ENCODE results near the gene GALNT8. TPM values are rescaled to one million over a fixed set of nuclear protein-coding genes. Genes with fewer than 3 reads are reported as not detected.
A peak's percentile ranks its signal among the peaks of the same experiment; 100 is the strongest.

Gene GALNT8
- total RNA-seq, 2 donors from 2014 or later: 21.6 to 31.6 TPM

DNA sequence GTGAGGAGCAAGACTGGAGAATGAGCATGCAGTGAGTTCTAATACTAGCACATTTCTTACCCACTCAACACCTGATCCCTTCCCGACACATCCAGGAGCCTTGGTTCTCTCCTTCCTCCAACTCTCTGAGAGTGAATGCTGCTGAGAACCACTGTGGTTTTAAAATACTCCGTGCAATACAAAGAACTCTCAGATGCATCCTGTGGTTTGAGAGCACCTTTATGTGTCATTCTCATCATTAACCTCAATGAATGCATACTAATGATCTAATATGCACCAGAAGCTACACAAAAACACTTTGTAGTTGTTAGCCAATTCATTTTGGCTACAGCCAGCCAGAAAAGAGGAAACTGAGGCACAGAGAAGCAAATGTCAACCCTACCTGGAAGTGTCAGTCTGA lies 87.6 kb downstream of the GALNT8 start:
- Histone ChIP-seq H3K9me3 (no peaks in the 10 kb centered on the region), H3K27me3 (peaks cover 13% of the 10 kb centered on the region), H3K27ac (no peak overlapping the region), H3K9ac (ENCODE audit: low read depth in 2 of 2, low read length in 2 of 2) (no peak overlapping the region), H3K4me3 (no peak overlapping the region), H3K36me3 (no peaks in the 10 kb centered on the region), H3K4me1 (no peaks in the 10 kb centered on the region)
- no peak for DNase-seq
- TF ChIP-seq, protein P1, sequence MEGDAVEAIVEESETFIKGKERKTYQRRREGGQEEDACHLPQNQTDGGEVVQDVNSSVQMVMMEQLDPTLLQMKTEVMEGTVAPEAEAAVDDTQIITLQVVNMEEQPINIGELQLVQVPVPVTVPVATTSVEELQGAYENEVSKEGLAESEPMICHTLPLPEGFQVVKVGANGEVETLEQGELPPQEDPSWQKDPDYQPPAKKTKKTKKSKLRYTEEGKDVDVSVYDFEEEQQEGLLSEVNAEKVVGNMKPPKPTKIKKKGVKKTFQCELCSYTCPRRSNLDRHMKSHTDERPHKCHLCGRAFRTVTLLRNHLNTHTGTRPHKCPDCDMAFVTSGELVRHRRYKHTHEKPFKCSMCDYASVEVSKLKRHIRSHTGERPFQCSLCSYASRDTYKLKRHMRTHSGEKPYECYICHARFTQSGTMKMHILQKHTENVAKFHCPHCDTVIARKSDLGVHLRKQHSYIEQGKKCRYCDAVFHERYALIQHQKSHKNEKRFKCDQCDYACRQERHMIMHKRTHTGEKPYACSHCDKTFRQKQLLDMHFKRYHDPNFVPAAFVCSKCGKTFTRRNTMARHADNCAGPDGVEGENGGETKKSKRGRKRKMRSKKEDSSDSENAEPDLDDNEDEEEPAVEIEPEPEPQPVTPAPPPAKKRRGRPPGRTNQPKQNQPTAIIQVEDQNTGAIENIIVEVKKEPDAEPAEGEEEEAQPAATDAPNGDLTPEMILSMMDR (IDR thresholded peaks at IDR 0.05): no peak
- intact Hi-C loops (cut with DNase I): no loop called here

DNA sequence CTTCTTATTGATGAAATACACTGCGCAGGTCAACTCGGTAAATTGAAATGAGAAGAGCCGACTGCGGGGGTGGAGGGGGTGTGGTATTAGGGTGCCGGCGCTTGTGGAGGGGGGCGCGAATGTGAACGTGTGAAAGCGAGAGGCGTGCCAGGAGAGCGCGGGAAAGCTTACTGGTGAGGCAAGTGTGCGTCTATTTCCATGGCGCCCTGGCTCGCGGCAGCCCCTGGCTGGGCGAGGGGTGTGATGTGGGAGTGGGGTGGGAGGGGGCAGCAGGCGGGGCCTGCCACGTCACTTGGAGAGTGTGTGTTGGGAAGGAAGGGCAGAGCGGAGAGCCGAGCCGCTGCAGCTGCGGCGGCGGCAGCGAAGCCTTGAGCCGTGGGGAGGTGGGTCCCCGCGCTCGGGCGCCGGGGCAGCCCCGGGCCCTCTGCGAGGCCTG lies 88.8 kb downstream of the GALNT8 start:
- peak overlapping the region; percentile 30 for H3K4me3 ChIP-seq
- DNase-seq: no peak
- no peak overlapping the region for H3K27ac ChIP-seq
- H3K9me3 ChIP-seq: no peaks in the 10 kb centered on the region
- peaks cover 13% of the 10 kb centered on the region for H3K27me3 ChIP-seq
- TF ChIP-seq, protein P1 (IDR thresholded peaks at IDR 0.05): no peak
- intact Hi-C loops (cut with DNase I): no loop called here
- no peak overlapping the region for H3K9ac ChIP-seq (ENCODE audit: low read depth in 2 of 2, low read length in 2 of 2)
- no peaks in the 10 kb centered on the region for H3K4me1 ChIP-seq
- H3K36me3 ChIP-seq: no peaks in the 10 kb centered on the region

DNA sequence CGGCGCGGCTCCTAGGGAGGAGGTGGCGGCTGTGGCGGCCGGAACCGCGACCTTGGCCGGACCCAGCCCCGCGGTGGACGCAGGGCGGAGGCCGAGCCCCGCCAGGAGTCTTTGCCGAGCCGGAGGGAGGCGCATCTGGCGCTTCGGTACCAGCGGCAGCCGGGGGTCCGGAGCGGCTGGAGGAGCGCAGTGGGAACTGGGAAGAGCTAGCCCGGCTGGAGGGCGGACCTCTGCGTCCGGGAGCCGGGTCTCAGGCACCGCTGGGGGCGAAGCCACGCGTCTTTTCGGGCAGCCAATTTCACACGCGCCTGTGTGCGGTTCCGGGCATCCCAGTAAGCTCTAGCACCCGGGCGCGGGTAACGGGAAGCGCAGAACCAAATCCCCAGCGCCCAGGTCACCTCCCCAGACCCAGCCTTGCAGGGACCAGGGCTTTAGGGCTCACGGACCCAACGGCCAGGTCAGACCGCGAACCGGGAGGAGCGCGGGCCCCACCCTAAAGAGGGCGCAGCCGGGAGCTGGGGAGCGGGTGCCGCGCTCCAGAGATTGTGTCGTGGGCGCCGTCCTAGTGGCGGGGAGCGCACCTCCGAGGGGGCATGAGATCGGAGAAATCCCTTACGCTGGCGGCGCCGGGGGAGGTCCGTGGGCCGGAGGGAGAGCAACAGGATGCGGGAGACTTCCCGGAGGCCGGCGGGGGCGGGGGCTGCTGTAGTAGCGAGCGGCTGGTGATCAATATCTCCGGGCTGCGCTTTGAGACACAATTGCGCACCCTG lies 89.4 kb downstream of the GALNT8 start:
- peaks cover 13% of the 10 kb centered on the region for H3K27me3 ChIP-seq

DNA sequence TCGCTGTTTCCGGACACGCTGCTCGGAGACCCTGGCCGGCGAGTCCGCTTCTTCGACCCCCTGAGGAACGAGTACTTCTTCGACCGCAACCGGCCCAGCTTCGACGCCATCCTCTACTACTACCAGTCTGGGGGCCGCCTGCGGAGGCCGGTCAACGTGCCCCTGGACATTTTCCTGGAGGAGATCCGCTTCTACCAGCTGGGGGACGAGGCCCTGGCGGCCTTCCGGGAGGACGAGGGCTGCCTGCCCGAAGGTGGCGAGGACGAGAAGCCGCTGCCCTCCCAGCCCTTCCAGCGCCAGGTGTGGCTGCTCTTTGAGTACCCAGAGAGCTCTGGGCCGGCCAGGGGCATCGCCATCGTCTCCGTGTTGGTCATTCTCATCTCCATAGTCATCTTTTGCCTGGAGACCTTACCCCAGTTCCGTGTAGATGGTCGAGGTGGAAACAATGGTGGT lies 90.0 kb downstream of the GALNT8 start:
- H3K27me3 ChIP-seq: peaks cover 13% of the 10 kb centered on the region
- H3K4me3 ChIP-seq: no peak overlapping the region
- intact Hi-C loops (cut with DNase I): no loop called here
- no peak overlapping the region for H3K27ac ChIP-seq
- H3K4me1 ChIP-seq: no peaks in the 10 kb centered on the region
- no peaks in the 10 kb centered on the region for H3K9me3 ChIP-seq
- TF ChIP-seq, protein P1 (IDR thresholded peaks at IDR 0.05): no peak
- no peak for DNase-seq
- no peaks in the 10 kb centered on the region for H3K36me3 ChIP-seq
- no peak overlapping the region for H3K9ac ChIP-seq (ENCODE audit: low read depth in 2 of 2, low read length in 2 of 2)

More for the DNA sequence above, 89.4 kb downstream of the GALNT8 start:
- Histone ChIP-seq H3K4me3 (peak overlapping the region; percentile 30), H3K9ac (ENCODE audit: low read depth in 2 of 2, low read length in 2 of 2) (no peak overlapping the region), H3K4me1 (no peaks in the 10 kb centered on the region), H3K9me3 (no peaks in the 10 kb centered on the region), H3K27ac (no peak overlapping the region), H3K36me3 (no peaks in the 10 kb centered on the region)
- no peak for DNase-seq
- intact Hi-C loops (cut with DNase I): no loop called here
- TF ChIP-seq, protein P1 (IDR thresholded peaks at IDR 0.05): no peak

DNA sequence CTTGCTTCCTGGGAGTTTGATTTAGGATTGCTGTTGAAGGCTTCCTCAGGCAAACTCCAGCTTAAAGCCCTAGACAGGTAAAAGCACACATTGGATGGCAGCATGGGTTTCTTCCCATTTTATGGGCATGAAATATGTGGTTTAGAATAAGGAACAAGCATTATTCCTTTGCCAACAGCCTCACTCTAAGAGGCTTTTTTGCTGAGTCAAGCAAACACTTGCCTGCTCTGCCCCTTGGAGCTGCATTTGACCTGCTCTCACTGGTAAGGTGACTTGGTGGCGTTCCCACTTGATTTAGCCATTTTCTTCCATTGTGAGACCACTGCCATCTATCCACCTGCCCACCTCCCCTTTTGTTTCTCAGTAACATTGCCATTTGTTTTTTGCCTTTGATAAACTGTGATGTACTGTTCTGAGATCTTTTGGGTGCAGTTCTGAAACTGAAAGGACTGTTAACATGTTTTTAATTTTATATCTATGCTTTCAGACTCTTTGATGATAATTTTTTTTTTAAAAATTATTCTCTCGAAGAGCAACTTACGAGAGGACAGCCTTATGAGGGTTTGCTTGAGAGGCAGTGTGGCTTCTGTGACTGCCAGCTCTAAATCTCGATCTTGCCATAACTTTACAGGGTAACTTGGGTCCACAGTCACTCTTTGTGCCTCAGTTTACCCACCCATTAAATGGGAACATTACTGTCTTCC lies 92.6 kb downstream of the GALNT8 start:
- Histone ChIP-seq H3K27ac (no peak overlapping the region), H3K9me3 (no peaks in the 10 kb centered on the region), H3K4me1 (no peaks in the 10 kb centered on the region), H3K4me3 (no peak overlapping the region), H3K27me3 (peaks cover 13% of the 10 kb centered on the region), H3K9ac (ENCODE audit: low read depth in 2 of 2, low read length in 2 of 2) (no peak overlapping the region), H3K36me3 (no peaks in the 10 kb centered on the region)
- TF ChIP-seq, protein P1 (IDR thresholded peaks at IDR 0.05): no peak
- no peak for DNase-seq
- intact Hi-C loops (cut with DNase I): no loop called here

All from colonic mucosa (tissue), 4 donors.